NCI-H82 (cell line): ENCODE results near the gene MAP3K6.
"Not testable (repeated sequence)": the region's sequence is repeated elsewhere in the genome, so short reads cannot be mapped to it uniquely, and the experiment has no call there.

Experiments
- DNase-seq: peaks from one replicate; lab custom pipeline; 2025; lab: John Stamatoyannopoulos, UW

MAP3K6 gene, protein sequence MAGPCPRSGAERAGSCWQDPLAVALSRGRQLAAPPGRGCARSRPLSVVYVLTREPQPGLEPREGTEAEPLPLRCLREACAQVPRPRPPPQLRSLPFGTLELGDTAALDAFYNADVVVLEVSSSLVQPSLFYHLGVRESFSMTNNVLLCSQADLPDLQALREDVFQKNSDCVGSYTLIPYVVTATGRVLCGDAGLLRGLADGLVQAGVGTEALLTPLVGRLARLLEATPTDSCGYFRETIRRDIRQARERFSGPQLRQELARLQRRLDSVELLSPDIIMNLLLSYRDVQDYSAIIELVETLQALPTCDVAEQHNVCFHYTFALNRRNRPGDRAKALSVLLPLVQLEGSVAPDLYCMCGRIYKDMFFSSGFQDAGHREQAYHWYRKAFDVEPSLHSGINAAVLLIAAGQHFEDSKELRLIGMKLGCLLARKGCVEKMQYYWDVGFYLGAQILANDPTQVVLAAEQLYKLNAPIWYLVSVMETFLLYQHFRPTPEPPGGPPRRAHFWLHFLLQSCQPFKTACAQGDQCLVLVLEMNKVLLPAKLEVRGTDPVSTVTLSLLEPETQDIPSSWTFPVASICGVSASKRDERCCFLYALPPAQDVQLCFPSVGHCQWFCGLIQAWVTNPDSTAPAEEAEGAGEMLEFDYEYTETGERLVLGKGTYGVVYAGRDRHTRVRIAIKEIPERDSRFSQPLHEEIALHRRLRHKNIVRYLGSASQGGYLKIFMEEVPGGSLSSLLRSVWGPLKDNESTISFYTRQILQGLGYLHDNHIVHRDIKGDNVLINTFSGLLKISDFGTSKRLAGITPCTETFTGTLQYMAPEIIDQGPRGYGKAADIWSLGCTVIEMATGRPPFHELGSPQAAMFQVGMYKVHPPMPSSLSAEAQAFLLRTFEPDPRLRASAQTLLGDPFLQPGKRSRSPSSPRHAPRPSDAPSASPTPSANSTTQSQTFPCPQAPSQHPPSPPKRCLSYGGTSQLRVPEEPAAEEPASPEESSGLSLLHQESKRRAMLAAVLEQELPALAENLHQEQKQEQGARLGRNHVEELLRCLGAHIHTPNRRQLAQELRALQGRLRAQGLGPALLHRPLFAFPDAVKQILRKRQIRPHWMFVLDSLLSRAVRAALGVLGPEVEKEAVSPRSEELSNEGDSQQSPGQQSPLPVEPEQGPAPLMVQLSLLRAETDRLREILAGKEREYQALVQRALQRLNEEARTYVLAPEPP (N-terminal part only)

DNA sequence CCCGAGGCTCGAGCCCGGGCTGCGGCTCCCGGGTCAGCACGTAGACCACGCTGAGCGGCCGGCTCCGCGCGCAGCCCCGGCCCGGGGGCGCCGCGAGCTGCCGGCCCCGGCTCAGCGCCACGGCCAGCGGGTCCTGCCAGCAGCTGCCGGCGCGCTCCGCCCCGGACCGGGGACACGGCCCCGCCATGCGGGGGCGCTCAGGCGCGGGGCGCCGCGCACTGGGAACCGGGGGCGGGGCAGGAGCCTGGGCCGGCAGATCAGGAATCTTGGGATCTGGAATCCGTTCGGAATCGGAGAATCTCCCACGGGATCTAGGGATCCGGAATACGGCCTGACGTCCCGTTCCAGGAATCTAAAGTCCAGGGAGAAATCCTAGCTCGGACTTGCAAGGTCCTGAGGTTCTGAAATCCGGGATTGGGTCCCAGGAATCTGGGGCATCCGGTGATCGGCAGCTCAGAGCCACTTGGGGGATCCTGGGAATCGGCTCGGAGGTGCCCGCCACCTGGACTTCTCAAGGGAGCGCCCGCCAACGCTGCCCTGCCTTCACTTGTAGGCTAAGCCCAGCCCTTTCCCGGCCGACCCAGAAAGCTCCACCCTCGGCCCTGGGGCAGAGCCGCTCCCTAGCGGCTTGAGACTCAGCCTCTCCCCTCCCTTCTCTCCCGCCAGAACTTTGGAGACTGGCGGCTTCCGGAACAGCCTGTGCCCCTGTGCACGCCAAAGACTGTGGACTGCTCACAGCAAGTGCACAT lies at the start of gene MAP3K6:
Gene MAP3K6 (minus strand): TSS at position 551 of the 749 bp plus-strand sequence. CDS start 364 bp downstream, at position 187.
- peak; percentile 91 for DNase-seq

DNA sequence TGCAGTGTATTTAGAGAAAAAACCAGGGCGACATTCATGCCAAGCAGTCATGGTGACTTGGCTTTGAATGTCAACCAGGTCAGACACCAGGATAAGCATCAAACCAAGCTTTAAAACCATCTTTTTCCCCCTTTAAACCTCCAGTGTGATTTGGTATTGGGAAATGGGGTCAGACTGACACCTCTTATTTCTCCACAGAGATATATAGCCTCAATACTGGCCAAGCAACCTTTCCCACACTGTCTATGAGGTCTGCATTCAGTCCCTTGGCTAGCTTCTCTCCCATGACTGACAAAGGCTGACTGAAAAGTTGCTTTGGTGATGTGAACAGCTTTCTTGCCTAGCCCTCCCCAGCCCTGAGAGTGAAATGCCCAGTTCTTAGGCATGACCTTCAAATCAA lies 47.3 kb upstream of the MAP3K6 start:
- DNase-seq = no peak

DNA sequence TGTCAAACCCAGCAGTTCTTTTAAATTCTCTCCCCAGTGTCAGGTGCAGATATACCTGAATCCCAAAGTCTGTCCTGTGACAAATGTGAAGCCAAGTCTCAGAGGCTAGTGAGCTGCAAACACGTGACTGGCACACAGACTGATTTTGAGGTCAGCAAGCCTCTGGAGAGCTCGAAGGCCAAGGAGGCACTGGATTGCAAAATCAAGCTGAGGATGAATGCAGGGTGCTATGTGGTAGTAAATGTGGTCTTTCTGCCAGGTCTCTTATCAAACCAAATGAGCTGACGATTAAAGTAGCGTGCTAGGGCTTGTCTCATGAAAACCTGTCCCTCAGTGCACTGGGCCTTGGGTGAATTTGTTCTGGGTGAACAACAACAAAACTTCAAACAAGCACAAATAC lies 46.2 kb upstream of the MAP3K6 start:
- DNase-seq = no peak

DNA sequence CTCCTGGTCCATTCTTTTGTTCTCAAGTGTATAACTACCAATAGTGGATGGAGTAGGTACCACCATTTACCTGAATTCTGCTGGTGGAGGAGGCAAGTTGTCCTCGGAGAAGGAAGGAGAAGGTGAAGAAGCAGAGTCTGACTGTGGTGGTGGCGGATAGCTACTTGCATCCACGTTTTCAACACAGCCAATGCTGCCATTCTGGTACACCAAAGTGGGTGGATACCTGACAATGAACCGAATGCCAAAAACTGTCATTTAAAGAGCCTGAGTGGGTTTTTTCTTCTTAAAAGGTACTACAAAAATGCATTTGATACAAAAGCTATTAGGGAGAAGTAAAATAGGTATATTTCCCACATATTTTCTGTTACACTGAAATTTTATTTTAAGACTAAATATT lies 45.7 kb upstream of the MAP3K6 start:
- no peak for DNase-seq

DNA sequence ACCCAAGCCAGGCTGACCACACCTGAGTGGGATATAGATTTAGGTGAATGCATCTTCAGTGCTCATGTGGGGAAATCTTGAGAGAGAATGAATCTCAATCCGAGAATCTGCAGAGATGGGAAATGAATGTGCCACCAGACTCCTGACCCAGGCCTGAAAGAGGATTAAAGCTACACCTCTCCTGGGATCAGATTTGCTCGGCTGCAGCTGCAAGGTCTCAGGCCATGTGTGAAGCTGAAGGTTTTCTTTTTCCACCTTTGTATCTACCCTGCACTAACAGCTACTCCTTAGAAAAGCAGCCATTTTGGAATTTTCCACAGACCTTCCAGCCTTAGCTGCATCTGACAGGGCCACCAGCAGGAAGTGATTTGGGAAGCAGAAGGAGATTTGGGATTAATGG lies 43.9 kb upstream of the MAP3K6 start:
- peak; percentile 85 for DNase-seq

DNA sequence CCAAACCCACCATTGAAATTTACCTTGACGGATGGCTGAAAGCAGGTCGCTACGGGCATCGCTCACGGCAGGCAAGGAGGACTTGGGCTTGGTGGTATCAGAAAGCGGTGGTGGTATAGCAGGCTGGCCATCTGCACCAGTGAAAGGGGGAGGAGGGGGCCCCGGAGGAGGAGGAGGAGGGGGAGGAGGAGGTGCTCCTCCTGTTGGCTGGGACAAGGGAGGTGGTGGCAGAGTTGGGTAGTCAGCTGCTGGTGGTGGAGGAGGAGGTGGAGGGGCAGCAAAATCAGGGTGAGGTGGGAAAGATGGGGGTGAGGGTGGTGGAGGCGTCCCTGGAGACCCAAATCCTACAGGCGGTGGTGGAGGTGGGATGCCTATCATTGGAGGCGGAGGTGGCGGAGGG lies 42.9 kb upstream of the MAP3K6 start:
- no peak for DNase-seq

DNA sequence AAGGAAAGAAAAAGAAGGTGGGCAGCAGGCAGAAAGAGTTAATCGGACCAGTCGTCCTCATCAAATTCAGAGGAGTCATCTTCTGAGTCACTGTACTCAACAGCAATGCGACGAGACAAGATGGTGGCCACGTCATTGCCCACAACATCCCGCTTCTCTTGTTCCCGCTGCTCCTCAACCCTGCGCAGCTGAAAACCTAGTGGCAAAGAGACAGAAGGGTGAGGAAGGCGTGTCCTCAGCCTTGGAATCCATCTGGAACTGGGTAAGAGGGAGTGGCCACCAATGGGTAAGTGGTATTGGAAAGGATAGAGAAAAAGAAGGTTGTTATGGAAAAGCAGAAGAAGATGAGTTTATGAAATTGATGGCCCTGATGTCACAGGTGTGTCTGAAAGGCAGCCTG lies 41.4 kb upstream of the MAP3K6 start:
- DNase-seq = no peak

DNA sequence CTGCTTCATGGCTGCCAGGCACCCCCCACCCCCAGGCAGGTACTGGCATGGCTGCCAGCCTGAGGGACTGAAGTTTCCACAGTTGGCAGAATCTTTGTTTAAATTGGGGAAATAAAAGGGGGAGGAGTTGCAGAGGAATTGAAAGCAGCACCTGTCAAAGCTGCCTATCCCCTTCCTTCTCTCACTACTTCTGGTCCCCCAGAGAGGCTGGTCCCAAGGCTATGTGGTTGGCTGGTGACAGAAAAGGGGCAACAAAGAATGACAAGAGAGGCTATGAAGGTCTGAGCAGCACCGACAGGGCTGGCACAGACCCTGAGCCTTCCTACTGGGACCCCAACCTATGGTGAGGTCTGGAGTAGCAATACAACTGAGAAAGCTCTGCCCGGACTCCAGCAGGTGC lies 40.0 kb upstream of the MAP3K6 start:
- DNase-seq = not testable (repeated sequence)

DNA sequence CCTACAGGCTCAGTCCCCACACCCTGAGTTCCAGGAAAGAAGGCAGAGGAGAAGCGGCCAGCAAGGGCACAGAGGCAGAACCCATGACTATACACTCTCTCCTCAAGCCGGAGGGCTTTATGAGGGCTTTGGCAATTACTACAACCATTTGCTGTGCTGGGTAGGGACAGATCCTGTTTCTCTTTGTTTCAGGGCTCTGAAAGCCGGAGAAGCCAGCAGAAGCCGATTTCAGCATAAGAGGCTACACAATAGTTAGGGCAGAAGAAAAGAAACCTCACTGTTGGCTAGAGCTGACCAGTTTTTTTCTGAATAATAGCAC lies 39.6 kb upstream of the MAP3K6 start:
- no peak for DNase-seq

DNA sequence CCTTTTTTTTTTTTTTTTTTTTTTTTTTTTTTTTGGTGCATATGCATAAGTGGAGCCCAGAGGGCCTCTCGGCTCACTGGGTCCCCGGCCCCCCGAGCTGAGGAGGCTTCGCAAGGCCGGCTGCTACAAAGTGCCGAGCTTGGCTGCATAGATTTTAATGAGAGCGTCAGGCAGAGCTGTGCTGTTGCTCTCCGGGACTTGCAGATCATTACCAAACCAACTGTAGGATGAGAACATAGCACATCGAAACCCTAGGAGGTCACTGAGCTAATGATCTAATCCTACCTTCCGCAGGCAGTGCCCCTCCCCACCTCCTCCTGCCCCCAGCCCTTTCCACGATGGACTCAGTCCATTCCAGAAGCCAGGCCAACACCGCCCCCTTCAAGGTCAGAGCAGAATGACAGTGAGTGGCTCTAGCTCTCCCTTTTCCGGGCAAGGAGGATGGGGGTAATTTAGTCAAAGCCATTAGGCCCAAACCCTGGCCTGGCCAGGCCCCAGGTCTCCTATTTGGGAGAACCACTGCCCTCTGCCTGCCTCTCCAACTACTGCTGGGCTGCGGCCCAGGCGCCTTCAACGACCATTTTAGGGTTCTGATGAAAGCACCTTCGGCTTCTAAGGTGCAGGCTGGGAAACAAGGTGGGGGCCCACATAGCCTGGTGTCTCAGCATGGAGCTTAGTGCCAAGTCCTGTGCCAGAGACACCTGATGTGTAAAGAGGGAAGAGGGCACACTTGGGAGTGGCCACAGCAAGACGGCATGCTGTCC lies 39.0 kb upstream of the MAP3K6 start:
- not testable (repeated sequence) for DNase-seq

DNA sequence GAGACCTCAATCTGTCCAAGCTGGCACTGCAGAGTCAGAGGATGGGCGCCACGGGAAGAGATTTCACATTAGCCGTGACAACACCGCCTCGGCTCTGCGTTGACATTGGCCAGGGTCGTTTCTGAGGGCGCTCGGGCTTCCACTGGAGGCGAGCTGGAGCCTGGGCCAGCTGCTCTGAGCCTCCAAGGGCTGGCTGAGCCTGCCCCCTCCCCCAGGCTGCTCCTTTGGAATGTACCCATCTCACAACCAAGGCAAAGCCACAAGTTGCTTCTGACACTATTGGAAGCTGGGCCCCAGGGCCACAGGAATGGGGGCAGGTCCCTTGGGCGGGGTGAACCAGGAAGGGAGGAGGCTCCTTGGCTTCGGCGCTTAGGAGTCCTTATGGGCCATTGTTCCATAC lies 38.3 kb upstream of the MAP3K6 start:
- peak; percentile 74 for DNase-seq

DNA sequence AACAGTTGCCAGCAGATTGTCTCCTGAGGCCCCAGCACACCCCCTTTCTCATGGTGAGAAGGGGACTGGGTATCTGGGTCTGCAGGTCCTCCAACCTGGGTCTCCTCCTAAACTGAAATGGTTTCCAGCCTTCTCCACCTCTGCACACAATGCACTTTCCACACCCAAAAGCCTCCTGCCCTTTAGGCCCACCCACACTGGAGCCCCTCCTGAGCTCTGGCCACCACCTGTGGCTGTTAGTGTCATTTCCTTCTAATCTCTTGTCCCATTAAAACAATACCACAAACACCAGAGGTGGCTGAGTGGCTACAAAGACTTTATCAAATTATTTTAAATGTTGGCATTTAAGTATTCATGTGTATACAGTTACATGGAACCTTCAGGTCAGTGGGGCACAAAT lies 37.2 kb upstream of the MAP3K6 start:
- no peak for DNase-seq

DNA sequence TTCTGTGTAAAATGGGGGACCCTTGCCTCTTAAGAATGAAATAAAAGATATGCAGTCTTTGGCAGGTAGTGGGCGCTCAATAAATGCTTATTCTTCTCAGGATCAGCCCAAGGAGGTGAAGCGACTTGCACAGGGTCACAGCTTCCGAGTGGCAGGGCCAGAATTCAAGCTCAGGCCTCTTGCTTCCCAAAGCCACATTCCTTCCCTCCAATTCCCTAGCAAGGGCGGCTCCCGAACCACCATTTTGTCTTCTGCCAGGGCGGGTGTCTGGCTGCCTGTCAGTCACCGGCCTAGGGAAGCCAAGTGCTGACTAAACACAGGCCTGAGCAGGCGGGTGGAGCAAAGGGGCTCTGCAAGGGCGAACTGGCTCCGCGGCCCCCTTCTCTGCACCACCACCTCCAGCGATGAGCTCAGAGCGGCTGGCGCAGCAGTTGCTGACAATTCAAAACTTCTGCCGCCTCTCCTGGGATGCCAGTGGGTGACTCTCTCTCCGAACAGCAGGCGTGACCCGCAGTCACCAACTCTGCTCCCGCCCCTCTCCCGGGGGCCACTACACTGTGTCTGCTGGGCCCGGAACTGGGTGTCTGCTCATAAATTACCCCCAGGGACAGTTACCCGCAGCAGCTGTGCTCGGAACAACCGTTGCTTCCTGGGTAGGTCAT lies 36.4 kb upstream of the MAP3K6 start:
- DNase-seq = peak; percentile 48

DNA sequence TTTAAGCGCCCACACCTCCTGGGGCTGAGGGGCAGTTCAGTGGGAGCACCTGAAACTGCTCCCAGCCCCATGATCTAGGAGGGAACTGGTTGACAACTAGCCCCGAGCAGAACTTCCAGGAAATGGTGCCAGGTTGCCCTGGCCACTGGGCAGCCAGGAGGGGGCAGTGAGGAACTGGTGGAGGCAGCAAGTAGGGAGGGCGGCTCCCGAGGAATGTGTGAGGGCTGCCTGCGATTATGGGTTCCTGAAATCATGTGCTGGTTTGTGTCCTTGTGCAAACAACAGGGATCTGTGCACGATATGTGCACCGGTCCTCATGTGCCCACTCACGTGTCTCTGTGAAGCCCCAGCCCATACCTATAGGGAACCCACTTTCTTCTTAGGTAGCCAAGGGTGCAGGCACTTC lies 35.6 kb upstream of the MAP3K6 start:
- DNase-seq = peak; percentile 56

DNA sequence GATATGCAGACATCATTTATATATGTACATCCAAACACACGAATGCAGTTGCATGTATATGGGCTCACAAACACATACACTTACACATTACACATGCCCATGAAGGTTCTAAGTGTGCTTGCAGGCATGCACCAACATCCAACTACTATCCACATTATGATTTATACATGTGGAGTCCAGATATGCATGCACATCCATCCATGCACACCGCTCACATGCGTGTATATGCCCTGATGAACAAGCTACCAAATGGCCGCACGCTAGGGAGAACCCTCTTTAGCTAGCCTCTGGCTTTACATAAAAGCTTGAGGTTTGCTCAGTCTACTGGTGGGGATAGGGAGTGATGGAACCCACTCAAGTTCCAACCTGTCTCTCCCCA lies 34.2 kb upstream of the MAP3K6 start:
- DNase-seq = no peak

DNA sequence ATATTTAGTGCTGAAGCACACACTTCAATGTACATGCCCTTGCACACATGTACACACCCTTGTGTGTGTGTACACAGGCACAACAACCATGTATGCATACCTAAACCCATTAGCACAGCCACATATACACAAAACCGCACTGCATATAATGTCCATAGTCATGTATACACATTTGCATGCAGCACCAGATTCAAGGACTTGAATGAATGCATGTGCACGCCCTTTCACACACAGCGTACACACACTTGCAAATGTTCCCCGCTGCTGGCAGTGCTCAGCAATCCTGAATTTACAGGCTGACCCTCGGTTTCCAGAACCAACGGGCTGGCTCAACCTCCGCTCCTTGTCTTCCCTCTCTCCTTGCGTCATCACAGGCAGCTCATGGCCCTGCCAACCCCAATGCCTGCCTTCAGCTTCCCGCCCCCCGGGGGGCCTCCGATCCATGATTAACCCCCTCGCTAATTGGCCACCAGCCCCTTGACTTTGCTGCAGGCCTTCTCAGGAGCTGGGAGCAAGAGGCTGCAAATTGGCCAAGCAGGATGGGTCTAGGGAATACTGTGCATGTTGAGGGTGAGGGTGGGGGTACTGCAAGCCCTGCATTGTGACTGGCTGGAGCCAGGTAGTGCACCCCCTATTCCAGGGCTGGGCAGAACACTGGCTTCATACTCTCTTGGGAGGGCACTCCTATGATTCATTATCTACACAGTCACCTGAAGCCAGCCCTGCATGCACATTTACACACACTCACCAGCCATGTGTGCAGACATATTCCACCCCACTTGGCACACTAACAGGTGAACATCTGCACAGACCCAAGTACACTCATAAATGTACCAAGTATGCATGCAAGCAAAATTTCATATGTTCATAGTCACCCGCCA lies 33.6 kb upstream of the MAP3K6 start:
- no peak for DNase-seq

DNA sequence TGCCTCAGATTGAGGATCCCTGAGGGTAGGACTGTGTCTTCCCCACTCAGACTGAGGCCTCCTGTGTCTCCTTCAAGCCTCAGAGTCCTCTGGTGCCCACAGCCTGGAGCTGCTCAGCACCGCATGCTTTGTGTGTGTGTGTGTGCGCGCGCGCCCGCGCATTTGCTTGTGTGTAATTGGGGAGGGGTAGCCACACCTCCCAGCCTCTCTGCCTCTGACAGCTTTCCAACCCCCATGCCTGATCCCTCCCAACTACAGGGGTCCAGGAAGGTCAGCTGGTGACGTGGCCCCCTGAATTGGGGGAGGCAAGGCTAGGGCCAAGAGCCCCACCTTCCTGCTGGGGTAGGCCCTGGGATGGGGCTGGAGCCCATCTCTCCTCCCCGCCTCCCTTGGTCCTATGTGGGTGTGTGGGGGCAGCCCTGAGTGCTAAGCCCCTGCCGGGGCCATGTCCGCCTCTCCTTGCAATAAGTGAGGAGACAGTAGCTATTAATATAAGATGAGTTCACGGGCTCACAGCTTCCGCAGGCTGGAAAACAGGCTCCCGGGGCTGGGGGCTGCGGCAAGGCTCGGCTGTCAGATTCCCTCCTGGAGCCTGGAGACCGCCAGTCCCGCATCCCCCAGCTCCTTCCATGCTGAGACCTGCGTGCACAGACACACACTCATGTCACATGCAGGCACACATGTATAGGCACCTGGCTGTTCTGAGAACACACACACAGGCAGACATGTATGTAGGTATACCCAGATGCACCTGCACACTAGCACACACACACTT lies 32.7 kb upstream of the MAP3K6 start:
- no peak for DNase-seq

DNA sequence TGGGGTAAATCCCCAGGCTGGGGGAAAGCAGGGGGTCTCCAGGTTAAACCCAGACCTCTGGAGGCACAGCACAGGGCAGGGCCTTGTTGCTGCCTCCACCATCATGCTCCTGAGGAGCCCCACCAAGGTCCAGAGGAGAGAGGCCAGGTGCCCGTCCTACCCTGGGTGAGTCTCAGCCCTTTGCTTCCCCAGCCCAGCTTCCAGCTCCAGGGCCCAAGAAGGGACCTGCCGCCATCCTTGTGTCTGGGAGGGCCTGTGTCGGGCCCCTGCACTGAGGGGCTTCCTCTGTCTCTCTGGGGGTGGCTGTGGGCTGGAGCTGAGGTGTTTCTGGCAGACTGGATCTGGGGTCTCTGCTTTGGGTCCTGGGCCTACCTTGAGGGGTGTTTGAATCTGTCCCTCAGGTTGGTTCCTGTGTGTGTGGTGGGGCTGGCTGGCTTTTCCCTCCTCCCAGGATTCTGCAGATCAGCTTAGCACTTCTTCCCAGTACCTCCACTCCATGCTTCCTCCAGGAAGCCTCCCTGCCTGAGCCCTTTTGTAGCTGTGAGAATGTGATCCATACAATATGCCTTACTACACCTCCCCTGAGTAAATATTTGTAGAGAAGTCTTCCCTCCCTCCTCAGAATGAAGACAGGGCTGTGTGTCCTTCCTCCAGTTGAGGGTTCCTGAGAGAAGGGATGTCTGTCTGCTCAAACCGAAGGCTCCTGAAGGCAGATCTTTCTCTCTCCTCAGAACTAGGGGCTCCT lies 31.8 kb upstream of the MAP3K6 start:
- DNase-seq = no peak
